NCI-H345 (cell line): ENCODE results near the gene RSBN1L.
A peak's percentile ranks its signal among the peaks of the same experiment; 100 is the strongest.

ENCODE experiments used
- DNase-seq: peaks from one replicate; lab custom pipeline; 2025; lab: John Stamatoyannopoulos, UW

RSBN1L gene

DNA sequence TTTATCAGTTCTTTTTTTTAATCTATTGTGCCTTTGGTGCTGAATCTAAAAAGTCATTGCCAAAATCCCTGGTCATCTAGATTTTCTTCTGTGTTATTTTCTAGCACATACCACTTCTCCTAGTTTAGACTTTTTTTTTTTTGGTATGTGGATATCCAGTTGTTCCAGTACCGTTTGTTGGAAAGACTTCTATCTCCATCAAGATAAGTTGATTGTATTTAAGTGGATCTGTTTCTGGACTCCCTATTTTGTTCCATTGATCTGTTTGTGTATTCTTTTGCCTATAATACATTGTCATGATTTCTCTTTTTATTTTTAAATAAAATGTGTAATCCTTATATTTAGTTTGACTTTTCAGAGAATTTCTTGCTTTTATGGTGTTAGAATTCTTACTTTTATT, 35.5 kb downstream of the RSBN1L start:
- DNase-seq: no peak

DNA sequence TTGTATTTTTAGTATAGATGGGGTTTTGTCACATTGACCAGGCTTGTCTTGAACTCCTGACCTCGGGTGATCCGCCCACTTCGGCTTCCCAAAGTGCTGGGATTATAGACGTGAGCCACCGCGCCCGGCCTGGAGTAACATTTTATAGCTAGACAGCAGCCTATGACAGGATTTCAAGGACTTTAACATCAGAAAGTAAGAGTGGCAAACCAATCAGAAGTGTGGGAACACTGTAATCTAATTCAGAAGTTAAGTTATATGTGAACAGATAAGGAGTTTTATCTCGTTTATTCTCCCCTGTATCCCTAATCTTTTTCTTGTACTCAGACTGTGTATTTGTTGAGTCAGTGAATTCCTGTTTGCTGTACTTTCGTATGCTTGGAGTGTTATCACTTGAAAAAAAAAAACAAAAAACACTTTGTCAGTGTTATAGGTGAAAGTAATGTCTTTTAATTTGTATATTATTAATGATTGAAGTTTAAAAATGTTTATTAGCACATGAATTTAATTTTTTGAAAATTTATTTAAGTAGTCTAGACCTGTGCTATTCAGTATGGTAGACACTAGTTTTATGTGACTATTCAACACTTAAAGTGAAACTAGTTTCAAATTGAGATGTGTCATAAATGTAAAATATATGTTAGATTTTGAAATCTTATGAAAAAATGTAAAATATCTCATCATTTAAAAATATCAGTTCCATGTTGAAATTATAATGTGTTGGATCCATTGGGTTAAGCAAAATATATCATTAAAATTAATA, 38.6 kb downstream of the RSBN1L start:
- no peak for DNase-seq

DNA sequence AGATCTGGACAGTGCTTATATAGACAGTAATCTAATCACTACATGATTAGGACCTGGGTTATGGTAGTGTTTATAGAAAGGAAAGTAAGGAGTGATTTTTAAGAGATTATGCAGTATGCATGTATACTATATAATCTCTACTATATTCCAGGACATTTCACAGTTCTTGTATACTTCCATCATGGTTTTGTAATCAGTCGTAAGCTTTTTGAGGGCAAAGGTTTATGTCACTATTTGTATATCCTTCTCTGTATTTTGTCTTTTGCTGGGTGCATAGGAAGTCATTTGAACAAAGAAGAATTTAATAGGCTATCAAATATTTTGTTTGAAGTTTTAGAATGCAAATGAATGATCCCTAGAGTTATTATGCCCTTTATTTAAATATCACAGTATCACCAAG, 39.2 kb downstream of the RSBN1L start:
- DNase-seq: no peak

DNA sequence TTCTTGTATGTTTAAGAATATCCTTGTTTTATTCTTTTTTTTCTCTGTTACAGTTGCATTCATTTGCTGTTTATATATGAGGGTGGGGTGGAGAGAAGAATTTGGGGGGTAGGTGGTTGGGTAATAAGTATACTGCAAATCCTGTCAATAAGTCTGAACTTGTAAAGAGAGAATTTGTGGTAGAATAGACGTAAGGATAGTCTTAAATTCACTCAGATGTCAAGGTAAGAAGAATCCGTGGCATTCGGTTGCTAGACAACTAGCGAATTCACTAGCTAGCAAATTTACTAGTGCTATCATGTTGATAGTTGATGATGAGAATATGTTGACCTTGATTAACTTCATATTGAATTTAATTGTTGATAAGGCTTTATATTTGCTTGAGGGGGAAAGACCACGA, 40.7 kb downstream of the RSBN1L start:
- DNase-seq: no peak

DNA sequence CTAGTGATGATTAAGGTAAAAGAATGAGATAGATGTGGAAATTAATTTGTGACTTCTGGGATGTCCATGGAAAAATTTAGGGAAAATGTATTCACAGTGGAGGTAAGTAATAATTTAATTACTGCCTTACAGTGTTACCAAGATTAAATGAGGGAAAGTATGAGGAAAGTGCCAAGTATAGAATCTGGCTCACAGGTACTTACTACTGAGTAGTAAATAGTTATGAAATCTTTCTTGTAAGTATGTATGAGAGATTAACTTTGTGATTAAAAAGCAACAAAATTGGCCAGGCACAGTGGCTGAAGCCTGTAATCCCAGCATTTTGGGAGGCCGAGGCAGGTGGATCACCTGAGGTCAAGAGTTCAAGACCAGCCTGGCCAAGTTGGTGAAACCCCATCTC, 42.1 kb downstream of the RSBN1L start:
- DNase-seq: no peak

DNA sequence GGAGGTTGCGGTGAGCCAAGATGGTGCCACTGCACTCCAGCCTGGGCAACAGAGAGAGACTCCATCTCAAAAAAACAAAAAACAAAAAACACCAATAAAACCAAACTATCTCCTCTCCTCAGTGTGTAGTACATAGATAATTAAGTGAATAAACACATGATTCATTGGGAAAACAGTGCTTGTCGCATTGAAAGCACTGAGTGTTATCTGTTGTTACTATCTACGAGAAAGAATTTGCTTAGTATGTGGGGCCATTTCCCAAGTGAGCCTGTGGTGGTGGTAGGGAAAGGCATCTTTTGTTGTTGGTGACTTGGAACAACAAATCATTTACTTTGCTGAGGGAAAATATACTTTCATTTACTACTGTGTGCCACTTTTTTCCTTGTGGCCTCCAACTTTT, 42.6 kb downstream of the RSBN1L start:
- DNase-seq: no peak

DNA sequence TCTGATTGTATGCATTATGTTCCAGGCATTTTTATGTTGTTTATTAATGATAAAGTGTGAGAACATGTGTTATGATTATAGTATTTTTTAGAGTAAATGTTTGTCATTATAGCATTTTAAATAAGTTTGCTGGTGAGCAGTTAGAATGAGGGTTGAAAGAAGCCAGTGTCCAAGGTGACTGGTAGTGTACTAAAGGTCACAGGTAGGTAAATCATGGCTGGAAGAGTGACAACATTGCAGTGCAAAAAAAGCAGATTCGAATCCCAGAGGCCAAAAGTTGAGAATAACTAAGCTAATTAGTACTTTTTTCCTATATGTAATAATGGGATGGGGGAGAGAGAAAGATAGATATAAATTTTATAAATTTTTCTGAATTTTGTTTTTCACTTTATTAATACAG, 44.0 kb downstream of the RSBN1L start:
- DNase-seq: no peak

DNA sequence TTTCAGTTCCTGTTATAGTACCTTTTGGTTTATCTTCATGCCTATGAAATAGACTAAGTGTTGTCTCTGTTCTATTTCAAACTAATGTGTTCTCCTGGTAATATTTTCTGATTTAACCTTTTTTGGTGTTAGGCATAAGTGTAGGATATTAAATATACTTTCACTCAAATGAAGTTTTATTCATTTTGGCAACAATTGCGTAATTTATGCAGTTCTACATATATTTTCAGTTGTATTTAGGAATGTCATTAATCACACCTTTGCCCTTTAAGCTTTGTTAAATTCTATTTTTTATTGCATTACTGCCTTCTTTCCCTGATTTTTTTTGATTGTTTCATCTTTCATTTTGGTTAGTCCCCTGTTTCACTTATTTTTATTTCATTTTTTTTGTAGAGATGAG, 47.3 kb downstream of the RSBN1L start:
- DNase-seq: no peak

DNA sequence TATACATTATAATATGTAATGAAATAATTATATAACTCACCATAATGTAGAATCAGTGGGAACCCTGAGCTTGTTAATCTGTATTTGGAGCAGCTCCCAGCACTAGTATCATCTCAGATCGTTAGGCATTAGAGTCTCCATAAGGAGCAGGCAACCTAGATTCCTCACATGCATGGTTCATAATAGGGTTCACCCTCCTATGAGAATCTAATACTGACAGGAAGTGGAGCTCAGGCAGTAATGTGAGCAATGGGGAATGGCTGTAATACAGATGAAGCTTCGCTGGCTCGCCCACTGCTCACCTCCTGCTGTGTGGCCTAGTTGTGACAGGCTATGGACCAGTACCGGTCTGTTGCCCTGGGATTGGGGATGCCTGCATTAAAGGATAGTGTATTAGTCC, 49.5 kb downstream of the RSBN1L start:
- DNase-seq: no peak

DNA sequence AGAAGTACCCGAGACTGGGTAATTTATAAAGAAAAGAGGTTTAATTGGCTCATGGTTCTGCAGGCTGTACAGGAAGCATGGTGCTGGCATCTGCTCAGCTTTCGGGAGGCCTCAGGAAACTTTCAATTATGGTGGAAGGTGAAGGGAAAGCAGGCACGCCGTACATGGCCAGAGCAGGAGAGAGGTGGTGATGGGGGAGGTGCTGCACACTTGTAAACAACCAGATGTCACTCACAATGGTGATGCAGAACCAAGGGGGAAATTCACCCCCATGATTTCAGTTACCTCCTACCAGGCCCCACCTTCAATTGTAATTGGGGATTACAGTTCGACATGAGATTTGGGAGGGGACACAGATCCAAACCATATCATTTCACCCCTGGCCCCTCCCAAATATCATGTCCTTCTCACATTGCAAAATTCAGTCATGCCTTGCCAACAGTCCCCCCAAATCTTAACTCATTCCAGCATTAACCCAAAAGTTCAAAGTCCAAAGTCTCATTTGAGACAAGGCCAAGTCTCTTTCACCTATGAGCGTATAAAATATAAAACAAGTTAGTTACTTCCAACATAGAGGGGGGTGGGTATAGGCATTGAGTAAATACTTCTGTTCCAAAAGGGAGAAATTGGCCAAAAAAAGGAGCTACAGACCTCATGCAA, 50.0 kb downstream of the RSBN1L start:
- DNase-seq: no peak

DNA sequence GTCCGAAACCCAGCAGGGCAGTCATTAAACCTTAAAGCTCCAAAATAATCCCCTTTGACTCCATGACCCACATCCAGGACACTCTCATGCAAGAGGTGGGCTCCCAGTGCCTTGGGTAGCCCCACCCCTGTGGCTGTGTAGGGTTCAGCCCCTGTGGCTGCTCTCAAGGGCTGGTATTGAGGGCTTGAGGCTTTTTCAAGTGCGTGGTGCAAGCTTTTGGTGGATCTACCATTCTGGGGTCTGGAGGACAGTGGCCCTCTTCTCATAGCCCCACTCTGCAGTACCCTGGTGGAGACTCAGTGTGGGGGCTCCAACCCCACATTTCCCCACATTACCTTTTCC, 50.5 kb downstream of the RSBN1L start:
- no peak for DNase-seq

DNA sequence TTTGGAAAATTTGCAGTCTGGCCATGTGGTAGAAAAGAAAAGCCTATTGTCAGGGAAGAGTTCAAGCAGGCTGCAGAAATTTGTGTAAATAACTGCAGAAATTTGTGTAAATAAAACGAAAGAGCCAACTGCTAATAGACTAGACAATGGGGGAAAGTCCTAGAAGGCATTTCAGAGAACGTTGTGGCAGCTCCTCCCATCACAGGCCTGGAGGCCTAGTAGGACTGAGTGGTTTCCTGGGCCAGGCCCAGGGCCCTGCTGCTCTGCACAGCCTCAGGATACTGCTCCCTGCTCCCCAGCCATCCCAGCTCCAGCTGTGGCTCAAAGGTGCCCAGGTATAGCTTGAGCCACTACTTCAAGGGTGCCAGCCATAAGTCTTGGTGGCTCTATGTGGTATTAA, 50.9 kb downstream of the RSBN1L start:
- no peak for DNase-seq

DNA sequence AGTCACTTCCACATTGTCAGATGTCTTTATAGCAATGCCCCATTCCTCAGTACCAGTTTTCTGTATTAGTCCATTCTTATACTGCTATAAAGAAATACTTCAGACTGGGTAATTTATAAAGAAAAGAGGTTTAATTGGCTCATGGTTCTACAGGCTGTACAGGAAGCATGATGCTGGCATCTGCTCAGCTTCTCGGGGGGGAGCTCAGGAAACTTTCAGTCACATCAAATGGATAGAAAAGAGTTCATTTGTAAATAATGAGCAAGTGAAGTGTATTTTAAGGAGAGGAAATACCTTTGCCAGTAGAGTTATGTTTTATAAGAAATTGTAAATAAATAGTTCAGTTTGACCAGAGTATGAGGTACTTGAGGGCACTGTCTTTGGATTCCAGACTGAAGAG, 51.5 kb downstream of the RSBN1L start:
- DNase-seq: no peak

DNA sequence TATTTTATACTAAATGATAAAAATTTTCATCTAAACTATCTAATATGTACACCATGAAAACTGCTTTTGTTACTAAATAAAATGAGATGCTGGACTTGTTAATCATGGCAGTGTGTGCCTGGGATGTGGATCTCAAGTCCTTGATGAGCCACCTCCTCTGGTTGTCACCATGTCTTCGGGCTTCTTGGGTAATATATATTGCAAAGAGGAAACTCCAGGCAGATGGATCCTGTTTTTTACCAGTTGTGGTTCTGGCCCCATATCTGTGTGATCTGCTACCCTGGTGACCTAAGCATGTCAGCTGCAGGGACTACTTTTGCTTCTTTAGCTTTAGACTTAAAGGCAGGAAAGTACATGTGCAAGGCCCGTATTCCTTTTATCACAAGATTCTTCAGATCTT, 55.8 kb downstream of the RSBN1L start:
- DNase-seq: no peak

DNA sequence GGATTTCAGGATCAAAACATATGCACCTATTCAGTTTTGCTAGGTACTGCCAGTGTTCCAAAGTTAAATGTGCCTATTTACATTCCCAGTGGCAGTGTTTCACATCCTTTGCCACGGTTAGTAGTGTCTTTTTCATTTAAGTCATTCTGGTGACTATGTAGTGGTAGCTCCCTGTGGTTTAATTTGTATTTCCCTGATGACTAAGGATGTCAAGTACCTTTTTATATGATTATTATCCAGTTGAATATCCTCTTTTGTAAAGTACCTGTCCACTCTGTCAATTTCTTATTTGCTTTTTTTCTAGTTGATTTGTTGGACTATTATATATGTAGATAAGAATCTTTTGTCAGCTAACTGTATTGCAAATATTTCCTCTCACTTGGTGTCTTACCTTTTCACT, 56.9 kb downstream of the RSBN1L start:
- DNase-seq: peak; percentile 46

DNA sequence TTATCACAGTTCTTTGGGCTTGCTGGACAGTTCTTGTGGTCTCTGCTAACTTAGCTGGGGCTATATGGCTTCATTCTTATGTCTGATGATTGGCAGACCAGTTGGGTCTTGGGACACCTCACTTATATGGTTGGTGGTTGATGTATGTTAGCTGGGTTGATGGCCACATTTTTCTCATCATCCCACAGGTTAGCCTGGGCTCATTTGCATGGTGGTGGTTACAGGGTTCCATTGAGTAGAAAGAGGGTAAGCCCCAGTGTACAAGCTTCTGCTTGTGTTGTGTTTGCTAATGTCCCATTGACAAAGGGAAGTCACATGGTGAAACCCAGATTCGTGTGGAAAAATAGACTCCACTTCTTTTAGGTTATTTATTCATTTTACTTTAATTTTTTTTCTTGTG, 61.3 kb downstream of the RSBN1L start:
- no peak for DNase-seq

DNA sequence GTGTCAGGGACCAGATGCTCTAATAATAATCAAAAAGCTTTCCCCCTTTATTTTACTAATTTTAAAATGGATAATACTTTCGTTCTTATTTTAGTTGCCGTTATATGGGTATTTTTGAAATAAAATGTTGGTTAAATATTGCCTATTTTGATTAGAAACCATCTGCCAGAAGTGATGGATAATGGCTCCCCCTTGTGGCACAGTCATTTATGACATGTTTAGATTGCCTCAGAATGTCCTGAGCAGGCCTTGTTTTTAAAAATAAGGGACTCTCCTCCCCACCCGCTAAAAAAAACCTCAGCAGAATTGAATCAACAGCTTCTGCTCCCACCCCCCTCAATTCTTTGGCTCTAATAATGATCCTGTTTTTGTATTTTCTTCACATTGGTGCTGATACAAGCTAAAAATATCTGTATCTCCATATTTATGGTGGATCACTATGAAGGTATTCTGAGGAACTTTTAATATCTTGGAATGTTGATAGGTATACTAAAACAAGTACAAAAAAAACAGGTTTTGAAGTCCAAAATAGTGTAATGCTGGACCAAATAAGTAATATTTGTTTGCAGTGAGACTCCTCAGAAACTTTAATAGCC, 63.1 kb downstream of the RSBN1L start:
- DNase-seq: peak; percentile 45

DNA sequence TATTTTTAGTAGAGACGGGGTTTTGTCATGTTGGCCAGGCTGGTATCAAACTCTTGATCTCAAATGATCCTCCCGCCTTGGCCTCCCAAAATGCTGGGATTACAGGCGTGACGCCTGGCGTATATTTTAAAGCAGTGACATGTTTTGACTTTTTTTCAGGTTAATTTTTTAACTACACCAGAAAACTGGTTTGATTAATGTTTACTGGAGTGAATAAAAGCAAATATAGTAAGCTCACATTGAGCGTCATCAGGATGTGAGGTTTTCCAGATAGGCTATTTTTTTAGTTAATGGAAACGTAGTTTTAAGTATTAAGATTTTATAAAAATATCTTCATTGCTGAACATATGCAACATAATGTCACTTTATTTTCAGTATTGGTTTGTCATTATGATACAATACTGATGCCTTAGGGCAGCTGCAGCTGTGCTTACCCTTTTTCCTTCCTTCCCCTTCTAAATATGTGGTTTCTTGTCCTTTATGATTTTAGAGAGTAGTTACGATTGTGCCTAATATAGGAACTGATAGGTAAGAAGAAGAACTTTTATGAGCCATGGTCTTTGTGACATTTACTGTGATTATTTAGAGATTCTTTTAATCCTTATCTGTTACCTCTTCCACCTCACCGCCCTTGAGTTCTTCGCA, 64.7 kb downstream of the RSBN1L start:
- DNase-seq: no peak

DNA sequence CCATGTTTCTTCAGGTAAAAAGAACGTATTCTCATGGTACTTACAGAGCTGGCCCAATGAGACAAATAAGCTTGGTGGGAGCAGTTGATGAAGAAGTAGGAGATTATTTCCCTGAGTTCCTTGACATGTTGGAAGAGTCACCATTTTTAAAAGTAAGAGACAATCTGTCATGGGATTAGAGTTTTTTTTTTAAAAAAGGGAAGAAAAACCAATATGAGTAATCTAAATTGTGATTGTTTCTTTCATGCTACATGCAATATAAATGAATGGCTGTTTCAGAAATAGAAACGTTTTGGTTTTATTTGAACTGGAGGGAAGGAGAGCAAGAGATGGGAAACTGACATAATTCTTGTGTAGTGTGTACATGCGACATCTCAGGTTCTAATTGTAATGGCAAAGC, 69.2 kb downstream of the RSBN1L start:
- DNase-seq: no peak

DNA sequence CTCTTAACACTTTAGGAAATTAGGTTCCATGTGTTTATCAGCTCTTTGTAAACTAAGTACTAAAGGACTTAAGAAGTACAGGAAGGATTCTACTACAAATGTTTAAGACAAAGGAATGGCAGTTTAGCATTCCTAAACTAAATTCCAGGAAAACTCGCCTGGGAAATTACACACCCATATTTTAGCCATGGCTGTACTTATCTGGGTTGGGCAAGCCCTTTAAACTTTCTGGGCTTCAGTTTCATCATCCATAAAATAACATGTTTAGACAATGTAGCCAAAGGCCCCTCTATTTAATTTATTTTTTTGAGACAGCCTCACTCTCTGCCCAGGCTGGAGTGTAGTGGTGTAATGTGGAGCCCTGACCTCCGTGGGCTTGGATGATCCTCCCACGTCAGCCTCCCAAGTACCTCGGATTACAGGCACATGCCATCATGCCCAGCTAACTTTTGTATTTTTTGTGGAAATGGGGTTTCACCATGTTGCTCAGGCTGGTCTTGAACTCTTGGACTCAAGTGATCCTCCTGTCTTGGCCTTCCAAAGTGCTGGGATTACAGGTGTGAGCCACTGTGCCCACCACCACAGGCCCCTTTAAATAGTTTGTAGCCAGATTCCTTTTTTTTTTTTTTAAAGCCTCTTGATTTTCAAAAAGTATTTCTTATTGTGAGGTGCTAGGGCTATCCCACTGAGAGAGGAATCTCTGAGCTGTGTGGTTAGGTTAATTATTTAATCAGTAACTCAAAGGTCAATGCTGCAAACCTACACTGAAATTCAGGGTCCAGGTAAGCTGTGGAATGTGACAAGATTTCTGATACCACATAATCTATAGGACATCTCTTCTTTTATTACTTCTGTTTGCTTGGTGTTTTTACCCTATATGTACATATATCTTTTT, 69.9 kb downstream of the RSBN1L start:
- DNase-seq: no peak

DNA sequence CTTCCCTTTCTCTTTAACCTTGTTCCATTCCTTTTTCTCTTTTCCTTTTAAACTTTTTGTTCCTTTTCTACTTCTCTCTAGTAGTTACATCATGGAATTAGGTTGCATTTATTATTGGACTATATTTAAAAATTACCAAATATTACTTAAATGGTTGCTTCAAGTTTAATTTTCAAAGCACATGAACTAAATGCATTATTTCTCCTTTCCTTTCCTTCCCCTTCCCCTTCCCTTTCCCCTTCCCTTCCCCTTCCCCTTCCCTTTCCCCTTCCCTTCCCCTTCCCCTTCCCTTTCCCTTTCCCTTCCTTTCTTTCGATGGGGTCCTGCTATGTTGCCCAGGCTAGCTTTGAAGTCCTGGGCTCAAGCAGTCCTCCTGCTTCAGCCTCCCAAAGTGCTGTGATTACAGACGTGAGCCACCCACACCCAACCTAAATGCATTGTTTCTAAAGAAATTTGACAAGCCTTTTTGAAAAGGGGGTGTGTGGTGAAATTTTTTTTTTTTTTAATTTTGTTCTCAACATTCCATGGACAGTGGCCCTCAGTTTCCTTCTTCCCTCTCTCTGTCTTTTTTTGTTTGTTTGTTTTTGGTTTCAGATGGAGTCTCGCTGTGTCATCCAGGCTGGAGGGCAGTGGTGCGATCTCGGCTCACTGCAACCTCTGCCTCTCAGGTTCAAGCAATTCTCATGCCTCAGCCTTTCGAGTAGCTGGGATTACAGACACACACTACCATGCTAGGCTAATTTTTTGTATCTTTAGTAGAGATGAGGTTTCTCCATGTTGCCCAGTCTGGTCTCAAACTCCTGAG, 70.7 kb downstream of the RSBN1L start:
- DNase-seq: no peak
